Stimulated activated CD4-positive, alpha-beta T cell treated with anti-CD3 and anti-CD28 coated beads, Interleukin-15, amount 100 ng/mL, for 1 hour (primary cell): ENCODE data around the gene STEAP3.

Experiments used
- DNase-seq, 2 donors: peaks; one replicate each; pipeline ENCODE4 v3.0.0-alpha.2; 2020; ENCODE audit warnings: low read depth in 1 of 2, low spot score in 1 of 2

Gene STEAP3

DNA sequence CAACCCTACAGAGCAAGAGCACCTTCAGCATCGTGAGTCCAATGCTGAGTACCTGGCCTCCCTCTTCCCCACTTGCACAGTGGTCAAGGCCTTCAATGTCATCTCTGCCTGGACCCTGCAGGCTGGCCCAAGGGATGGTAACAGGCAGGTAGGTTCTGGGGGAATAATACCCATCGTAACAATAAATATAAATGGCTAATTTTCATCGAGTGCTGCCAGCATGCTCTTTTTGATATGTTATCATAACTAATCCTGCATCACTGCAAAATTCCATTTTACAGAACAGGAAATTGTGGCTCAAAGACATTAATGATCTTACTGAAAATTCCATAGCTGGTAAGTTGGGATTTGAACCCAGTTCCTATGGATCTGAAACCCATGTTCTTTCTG, 22.2 kb downstream of the STEAP3 start:
- no peak for DNase-seq

DNA sequence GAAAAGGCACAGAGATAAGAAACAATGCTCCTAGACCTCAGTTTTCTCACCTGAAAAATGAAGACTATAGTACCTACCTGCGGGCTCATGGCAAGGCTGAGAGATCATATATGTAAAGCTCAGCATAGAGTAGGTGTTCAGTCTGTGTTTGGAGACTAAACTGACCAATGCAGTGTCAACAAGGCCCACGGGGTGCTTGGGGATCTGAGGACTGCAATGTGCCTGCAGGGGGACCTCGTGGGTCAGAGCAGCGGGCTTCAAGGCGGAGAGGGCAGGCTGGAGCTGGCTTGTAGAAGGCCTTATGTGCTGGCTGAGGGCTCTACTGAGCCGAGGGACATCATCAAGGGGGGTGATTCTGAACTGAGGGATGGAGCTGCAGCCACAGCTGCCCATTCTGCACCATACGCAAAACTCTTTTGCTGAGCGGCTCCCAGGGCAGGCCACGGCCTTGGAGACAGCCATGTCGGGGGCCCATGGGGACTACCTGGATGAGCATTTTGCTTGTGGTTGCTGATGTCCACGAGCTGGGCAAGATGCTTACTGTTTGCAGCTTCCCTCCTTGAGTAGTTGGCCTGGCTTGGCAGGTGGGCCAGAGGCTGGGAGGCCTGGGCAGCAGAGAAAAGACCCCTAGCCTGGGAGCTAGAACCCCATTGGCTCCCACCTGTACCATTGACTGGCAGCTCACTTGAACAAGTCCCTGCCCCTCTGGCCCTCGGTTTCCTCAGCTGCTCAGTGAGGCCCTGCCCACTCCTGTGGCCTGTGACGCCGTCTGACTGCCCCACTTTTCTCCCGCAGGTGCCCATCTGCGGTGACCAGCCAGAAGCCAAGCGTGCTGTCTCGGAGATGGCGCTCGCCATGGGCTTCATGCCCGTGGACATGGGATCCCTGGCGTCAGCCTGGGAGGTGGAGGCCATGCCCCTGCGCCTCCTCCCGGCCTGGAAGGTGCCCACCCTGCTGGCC, 23.5 kb downstream of the STEAP3 start:
- DNase-seq: no peak

DNA sequence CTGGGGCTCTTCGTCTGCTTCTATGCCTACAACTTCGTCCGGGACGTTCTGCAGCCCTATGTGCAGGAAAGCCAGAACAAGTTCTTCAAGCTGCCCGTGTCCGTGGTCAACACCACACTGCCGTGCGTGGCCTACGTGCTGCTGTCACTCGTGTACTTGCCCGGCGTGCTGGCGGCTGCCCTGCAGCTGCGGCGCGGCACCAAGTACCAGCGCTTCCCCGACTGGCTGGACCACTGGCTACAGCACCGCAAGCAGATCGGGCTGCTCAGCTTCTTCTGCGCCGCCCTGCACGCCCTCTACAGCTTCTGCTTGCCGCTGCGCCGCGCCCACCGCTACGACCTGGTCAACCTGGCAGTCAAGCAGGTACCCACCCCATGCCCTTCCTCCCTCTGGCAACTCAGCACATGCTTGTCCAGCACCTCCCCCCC, 24.2 kb downstream of the STEAP3 start:
- DNase-seq: no peak

DNA sequence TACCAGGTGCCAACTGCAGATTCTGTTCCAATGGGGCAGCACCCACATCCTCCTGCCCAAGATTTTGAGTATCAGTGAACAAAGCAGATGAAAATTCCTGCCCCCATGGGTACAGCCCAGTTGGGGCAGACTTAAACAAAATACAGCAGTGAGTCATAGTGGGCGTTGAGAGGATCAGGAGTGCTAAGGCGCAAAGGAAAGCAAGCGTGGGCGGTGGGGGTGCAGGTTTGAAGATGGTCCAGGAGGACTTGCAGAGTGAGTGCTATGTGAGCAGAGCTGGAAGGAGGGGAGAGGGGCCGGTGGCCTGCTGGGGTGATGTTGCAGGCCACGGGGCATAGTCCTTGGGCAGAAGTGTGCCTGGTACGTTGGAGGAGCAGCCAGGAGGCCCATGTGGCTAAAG, 24.7 kb downstream of the STEAP3 start:
- no peak for DNase-seq

DNA sequence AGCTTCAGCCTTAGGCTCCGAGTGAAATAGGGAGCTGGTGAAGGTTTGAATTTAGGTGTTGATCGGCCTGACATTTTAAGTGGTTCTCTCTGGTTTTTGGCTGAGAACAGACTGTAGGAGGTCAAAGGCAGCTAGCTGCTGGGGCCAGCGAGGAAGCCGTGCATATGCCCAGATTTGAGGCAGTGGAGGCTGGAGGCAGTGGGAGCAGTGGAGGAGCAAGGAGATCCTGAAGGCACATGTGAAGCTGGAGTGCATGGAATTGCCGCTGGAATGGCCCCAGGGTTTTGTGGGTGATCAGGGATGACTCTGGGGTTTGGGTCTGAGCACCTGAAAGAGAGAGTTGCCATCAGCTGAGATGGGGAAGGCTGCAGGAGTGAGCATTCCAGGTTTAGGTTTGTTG, 25.1 kb downstream of the STEAP3 start:
- no peak for DNase-seq

GRCh38 chr2:119249311-119249710, 25.7 kb downstream of the STEAP3 start:
- no peak for DNase-seq

GRCh38 chr2:119249855-119250717, 26.5 kb downstream of the STEAP3 start:
- no peak for DNase-seq

DNA sequence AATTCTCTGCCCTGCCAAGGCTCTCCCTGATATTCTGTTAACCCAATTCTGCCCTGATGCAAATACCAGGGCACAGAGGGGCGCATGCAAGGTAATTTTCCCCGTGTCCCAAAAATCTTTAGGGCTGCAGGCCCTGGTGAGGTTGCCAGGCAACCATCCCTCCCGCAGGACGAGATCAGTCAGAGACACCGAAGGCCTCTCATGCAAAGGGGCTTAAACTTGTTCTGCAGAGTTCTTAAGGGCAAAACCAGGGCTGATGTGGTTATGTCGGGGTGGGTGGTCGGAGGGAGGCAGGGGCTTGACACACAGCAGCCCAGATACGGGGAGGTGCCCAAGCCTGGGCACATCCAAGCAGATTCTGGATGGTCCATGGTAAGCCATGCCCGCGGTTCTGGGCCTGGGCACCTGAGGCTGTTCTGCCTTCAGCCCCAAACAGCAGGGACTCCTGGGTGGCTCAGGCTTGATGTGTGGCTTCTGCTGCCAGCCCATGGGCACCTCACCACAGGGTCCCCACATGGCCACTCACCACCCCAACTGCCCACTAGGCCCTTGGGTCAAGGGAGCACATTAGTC, 27.2 kb downstream of the STEAP3 start:
- no peak for DNase-seq

DNA sequence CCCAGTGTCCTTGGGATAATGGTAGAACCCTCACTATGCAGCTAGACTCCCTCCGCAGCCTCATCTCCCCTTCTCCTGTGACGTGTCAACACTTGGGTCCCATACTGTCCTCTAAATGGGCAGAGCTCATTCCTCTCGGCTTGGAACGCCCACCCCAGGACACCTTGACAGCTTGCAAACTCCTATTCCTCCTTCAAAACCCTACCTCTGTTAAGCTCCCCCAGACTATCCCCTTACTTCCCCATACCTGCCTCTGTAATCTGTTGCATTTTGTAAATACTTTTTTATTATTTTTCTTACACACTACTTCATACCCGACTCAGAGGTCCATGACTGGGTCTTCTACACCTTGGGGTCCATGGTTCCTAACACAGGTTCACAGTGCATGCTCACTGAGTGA, 28.0 kb downstream of the STEAP3 start:
- no peak for DNase-seq

- no peak for DNase-seq
These were observed 28.8 kb downstream of the STEAP3 start for GRCh38 chr2:119252186-119253113.

DNA sequence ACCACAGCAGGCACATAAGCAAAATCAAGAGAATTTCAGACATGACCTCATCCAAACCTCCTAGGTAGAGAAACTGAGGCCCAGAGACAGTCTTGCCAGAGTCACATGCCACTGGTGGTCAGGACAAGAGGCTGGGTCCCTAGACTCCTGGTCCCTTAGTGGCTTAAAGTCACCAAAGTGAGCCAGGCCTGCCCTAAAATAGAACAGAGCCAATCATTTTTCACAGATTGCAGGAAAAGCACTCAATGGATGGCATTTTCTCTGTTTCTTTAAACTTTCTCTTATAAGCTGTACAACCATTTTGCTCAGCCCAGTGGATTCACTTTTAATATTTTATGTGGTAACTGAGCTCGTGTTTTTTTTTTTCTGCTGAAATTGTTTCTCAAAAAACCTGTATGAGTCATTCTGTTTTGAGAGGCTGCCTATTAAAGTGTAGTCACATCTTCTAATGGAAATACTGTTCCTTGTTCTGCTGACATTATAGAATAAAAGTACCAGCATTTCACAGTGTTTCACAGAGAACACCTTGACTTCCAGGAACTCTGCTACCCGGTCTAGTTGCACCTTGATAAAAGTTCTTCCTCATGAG, 29.6 kb downstream of the STEAP3 start:
- DNase-seq: no peak

- DNase-seq: no peak
These were observed 30.3 kb downstream of the STEAP3 start for GRCh38 chr2:119253760-119254600.

DNA sequence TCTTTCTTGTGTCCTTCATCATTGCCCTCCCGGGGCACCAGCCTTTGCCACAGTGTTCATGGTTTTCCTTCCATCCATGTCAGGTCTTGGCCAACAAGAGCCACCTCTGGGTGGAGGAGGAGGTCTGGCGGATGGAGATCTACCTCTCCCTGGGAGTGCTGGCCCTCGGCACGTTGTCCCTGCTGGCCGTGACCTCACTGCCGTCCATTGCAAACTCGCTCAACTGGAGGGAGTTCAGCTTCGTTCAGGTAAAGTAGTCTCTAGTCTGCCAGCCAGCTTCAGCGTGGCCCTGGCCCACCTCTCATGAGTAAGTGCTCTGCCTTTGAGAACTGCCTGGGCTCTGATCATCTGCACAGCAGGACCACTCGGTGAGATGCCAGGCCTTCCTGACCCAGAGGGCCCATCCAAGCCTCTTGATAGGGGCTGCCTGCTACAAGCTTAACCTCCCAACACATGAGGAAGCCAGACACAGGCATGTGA, 31.0 kb downstream of the STEAP3 start:
- no peak for DNase-seq

DNA sequence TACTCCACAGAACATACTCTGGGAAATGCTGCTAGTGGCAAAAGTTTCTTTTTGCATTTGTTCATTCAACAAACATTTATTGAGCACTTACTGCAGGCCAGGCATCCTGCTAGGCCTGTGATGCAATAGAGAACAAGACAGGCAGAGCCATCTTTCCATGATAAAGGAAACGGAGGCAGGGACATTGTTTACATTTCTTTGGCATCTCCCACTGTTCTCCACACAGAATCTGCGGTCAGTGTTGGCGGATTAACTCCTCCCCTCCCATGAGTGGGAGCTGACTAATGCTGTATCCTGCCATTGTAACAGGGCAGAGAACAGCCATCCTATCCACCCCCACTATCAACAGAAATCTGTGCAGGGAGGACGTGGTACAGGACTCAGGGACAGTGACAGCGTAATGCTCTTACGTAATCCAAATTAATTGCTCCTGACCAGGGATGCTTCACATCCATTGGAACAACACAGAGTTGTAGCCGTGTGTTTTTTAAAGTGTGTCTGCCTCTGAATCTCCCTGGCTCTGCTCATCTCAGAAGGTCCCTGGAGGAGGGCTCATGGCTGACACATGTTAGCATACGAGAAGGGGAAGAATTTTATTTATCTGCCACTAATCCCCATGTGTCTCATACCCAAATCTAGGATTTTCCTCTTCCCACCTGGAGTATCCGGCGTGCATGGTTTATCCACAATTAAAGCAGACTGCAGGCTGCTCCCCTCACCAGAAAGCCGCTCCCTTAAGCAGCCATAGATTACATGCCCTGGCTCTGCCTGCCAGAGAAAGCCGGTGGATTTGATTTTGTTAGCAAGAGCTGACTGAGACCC, 32.3 kb downstream of the STEAP3 start:
- DNase-seq: no peak

GRCh38 chr2:119256582-119256921, 32.9 kb downstream of the STEAP3 start:
- no peak for DNase-seq

GRCh38 chr2:119257198-119257597, 33.6 kb downstream of the STEAP3 start:
- DNase-seq: no peak

DNA sequence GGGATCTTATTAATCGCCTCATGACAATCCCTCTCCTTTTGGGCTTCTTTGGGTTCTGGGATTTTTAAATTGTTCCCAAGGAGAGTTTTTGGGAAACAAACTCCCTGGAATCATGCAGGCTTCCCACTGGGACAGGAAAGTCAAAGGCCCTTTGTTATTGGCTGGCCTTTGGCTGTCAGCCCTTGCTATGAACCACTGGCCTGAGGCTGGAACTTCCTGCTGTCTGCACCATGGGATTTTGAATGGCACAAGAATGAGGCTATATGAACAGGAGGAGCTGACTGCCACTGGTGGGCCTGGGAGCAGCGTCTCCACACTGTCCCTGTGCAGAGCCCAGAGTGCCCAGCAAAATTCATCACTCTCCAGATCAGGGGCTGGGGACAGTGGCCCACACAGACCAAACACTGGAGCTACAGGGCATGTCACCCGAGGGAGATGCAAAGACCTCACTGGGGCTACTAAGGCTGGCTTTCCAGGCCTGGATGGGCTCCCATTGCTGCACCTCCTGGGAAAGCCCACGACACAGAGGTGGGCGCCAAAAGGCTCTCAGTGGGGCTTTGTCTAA, 35.7 kb downstream of the STEAP3 start:
- no peak for DNase-seq
